H1 (cell line): ENCODE data around the gene ENKD1. TPM values are rescaled to one million over a fixed set of nuclear protein-coding genes. Genes with fewer than 3 reads are reported as not detected.

Source experiments
- CTCF ChIA-PET: fragments of 300-600 bp; sonication (Branson Sonifier 250); formaldehyde crosslinking; loops from one replicate; lab custom pipeline; 2021; ENCODE audit not compliant: partially characterized antibody; lab: Charles Lee
- POLR2A ChIA-PET: fragments of 300-600 bp; sonication (Branson Sonifier 250); formaldehyde crosslinking; loops from one replicate; lab custom pipeline; 2021; ENCODE audit warnings: inconsistent platforms; ENCODE audit not compliant: partially characterized antibody; lab: Charles Lee
- DNase-seq, 2 experiments: peaks; one replicate each; pipeline versions ENCODE4 v3.0.0 to v3.0.0-alpha.2; 2010 to 2022; ENCODE audit warnings: low spot score in 2 of 2, low read depth in 1 of 2, mixed read lengths in 1 of 2
- FAIRE-seq: peaks from 2 replicates; lab custom pipeline; 2011; peaks lifted over from hg19 to GRCh38; lab: Jason Lieb, UNC
- H2AFZ ChIP-seq: 2 replicates; pipeline ENCODE4 v1.8.1; 2012; ENCODE audit warnings: low read length, inconsistent platforms
- H2AK5ac ChIP-seq: 2 replicates; pipeline ENCODE4 v1.6.1; 2013; ENCODE audit warnings: low read depth, low read length
- H2BK120ac ChIP-seq: replicated peaks from 2 replicates; pipeline ENCODE3; 2013; ENCODE audit warnings: low read depth, low read length, inconsistent platforms
- H2BK12ac ChIP-seq: 2 replicates; pipeline ENCODE4 v1.6.1; 2013; ENCODE audit warnings: low read depth, low read length
- H2BK15ac ChIP-seq: 2 replicates; pipeline ENCODE4 v1.6.1; 2013; ENCODE audit warnings: low read length
- H2BK20ac ChIP-seq: 2 replicates; pipeline ENCODE4 v1.6.1; 2013; ENCODE audit warnings: low read length
- H2BK5ac ChIP-seq: 2 replicates; pipeline ENCODE4 v1.6.1; 2013; ENCODE audit warnings: low read depth, low read length
- H3K14ac ChIP-seq: 2 replicates; pipeline ENCODE4 v1.6.1; 2013; ENCODE audit warnings: inconsistent platforms; ENCODE audit not compliant: insufficient read length
- H3K18ac ChIP-seq: 2 replicates; pipeline ENCODE4 v1.6.1; 2013; ENCODE audit warnings: low read length; ENCODE audit errors: extremely low read depth
- H3K23ac ChIP-seq: 2 replicates; pipeline ENCODE4 v1.6.1; 2013; ENCODE audit warnings: inconsistent platforms; ENCODE audit not compliant: insufficient read length
- H3K23me2 ChIP-seq: 2 replicates; pipeline ENCODE4 v1.6.1; 2013; ENCODE audit warnings: low read depth, low read length
- H3K27ac ChIP-seq: 2 replicates; pipeline ENCODE4 v1.6.1; 2011; ENCODE audit warnings: low read depth, low read length, inconsistent platforms
- H3K27me3 ChIP-seq, 4 experiments: replicated peaks in 1 of 4; 1 replicate in 1 of 4; 2 replicates in 3 of 4; pipeline versions ENCODE4 v1.6.1 to v1.8.1; 2011 to 2013; ENCODE audit warnings: low read length in 3 of 4, mild to moderate bottlenecking in 3 of 4, inconsistent platforms in 2 of 4, mixed read lengths in 2 of 4, moderate library complexity in 1 of 4; ENCODE audit not compliant: control insufficient read depth in 3 of 4, insufficient read depth in 3 of 4; ENCODE audit errors: extremely low read depth in 1 of 4
- H3K36me3 ChIP-seq, 4 experiments: 2 replicates each; pipeline versions ENCODE4 v1.6.1 to v1.8.1; 2011 to 2013; ENCODE audit warnings: mild to moderate bottlenecking in 4 of 4, low read length in 3 of 4, moderate library complexity in 2 of 4, control low read depth in 1 of 4, inconsistent platforms in 1 of 4; ENCODE audit not compliant: insufficient read depth in 4 of 4, control insufficient read depth in 2 of 4
- H3K4ac ChIP-seq: replicated peaks from 2 replicates; pipeline ENCODE3; 2013; ENCODE audit warnings: low read length, low read depth, mixed read lengths, inconsistent platforms; ENCODE audit not compliant: insufficient read length
- H3K4me1 ChIP-seq, 4 experiments: replicated peaks in 1 of 4; 1 replicate in 1 of 4; 2 replicates in 3 of 4; pipeline versions ENCODE4 v1.6.1 to v1.8.1; 2011 to 2013; ENCODE audit warnings: low read length in 3 of 4, inconsistent platforms in 2 of 4, mixed read lengths in 1 of 4; ENCODE audit not compliant: insufficient read depth in 4 of 4, control insufficient read depth in 3 of 4
- H3K4me2 ChIP-seq, 2 experiments: 2 replicates each; pipeline versions ENCODE4 v1.6.1 to v1.8.1; 2011 to 2013; ENCODE audit warnings: low read depth in 2 of 2, low read length in 2 of 2, control low read depth in 1 of 2, inconsistent platforms in 1 of 2, mild to moderate bottlenecking in 1 of 2; ENCODE audit not compliant: insufficient read depth in 1 of 2
- H3K4me3 ChIP-seq, 4 experiments: fragments of 200-600, 300-600 bp in 1 of 4; sonication (generic), shearing (Covaris generic), sonication (Bioruptor Twin) in 1 of 4; 2 replicates each; pipeline versions ENCODE4 v1.5.1 to v1.8.1; 2011 to 2016; ENCODE audit warnings: low read length in 4 of 4, low read depth in 3 of 4, control low read depth in 2 of 4, inconsistent platforms in 2 of 4, mild to moderate bottlenecking in 2 of 4, mixed read lengths in 1 of 4, moderate library complexity in 1 of 4; ENCODE audit not compliant: insufficient read depth in 2 of 4; ENCODE audit errors: extremely low read depth in 1 of 4
- H3K56ac ChIP-seq: replicated peaks from 2 replicates; pipeline ENCODE3; 2013; ENCODE audit warnings: low read depth, mild to moderate bottlenecking, mixed read lengths, low read length, inconsistent platforms; ENCODE audit not compliant: insufficient read length
- H3K79me1 ChIP-seq: 2 replicates; pipeline ENCODE4 v1.6.1; 2013; ENCODE audit warnings: low read depth, low read length, control low read depth
- H3K79me2 ChIP-seq, 2 experiments: 2 replicates each; pipeline versions ENCODE4 v1.6.1 to v1.8.1; 2012 to 2013; ENCODE audit warnings: low read length in 2 of 2, mild to moderate bottlenecking in 2 of 2, inconsistent platforms in 1 of 2; ENCODE audit not compliant: insufficient read depth in 2 of 2, control insufficient read depth in 1 of 2
- H3K9ac ChIP-seq, 4 experiments: replicated peaks in 1 of 4; 1 replicate in 1 of 4; 2 replicates in 3 of 4; pipeline versions ENCODE4 v1.6.1 to v1.8.1; 2011 to 2013; ENCODE audit warnings: low read depth in 3 of 4, low read length in 3 of 4, control low read depth in 2 of 4, mild to moderate bottlenecking in 2 of 4, moderate library complexity in 2 of 4, inconsistent platforms in 1 of 4; ENCODE audit errors: extremely low read depth in 1 of 4
- H3K9me3 ChIP-seq, 2 experiments: 2 replicates each; pipeline versions ENCODE4 v1.6.1 to v1.8.1; 2012 to 2013; ENCODE audit warnings: mild to moderate bottlenecking in 2 of 2, moderate library complexity in 2 of 2, control low read depth in 1 of 2, inconsistent platforms in 1 of 2, low read depth in 1 of 2, low read length in 1 of 2, mixed read lengths in 1 of 2; ENCODE audit not compliant: insufficient read depth in 2 of 2
- H4K20me1 ChIP-seq, 2 experiments: replicated peaks in 1 of 2; 2 replicates each; pipeline versions ENCODE3 to v1.8.1; 2011 to 2013; ENCODE audit warnings: inconsistent platforms in 2 of 2, low read length in 2 of 2, mild to moderate bottlenecking in 1 of 2; ENCODE audit not compliant: insufficient read depth in 2 of 2, control insufficient read depth in 1 of 2
- H4K5ac ChIP-seq: 2 replicates; pipeline ENCODE4 v1.6.1; 2013; ENCODE audit warnings: low read length, low read depth, mixed read lengths, inconsistent platforms; ENCODE audit not compliant: insufficient read length
- H4K8ac ChIP-seq: 2 replicates; pipeline ENCODE4 v1.8.0; 2013; ENCODE audit warnings: mild to moderate bottlenecking, moderate library complexity, low read length, inconsistent platforms; ENCODE audit not compliant: insufficient read depth; ENCODE audit errors: extremely low read depth
- H4K91ac ChIP-seq: replicated peaks from 2 replicates; pipeline ENCODE3; 2013; ENCODE audit warnings: low read length, mixed read lengths, inconsistent platforms; ENCODE audit not compliant: insufficient read length
- BRCA1 ChIP-seq: IDR thresholded peaks from 2 replicates; pipeline ENCODE4 v1.6.1; 2012; ENCODE audit warnings: low read depth, low read length, improper control_type of control experiment
- CBX8 ChIP-seq: fragments of 300-800, 300-1000 bp; sonication (generic); IDR thresholded peaks from 2 replicates; pipeline ENCODE4 v1.7.1; 2016; ENCODE audit warnings: low read depth, low read length, borderline replicate concordance
- CTBP2 ChIP-seq: IDR thresholded peaks from 2 replicates; pipeline ENCODE4 v1.7.0; 2011; ENCODE audit warnings: borderline replicate concordance, mild to moderate bottlenecking, moderate library complexity, mixed read lengths, low read length; ENCODE audit not compliant: insufficient read depth, insufficient read length
- EZH2 ChIP-seq: fragments of 200-600 bp; sonication (generic); IDR thresholded peaks from 2 replicates; pipeline ENCODE4 v1.7.1; 2012; ENCODE audit warnings: low read depth, mild to moderate bottlenecking, moderate library complexity, low read length, inconsistent platforms; ENCODE audit not compliant: severe bottlenecking
- GABPA ChIP-seq: IDR thresholded peaks from 2 replicates; pipeline ENCODE4 v1.6.1; 2011; ENCODE audit warnings: mild to moderate bottlenecking, low read length, moderate library complexity, borderline replicate concordance; ENCODE audit not compliant: insufficient read depth
- HDAC2 ChIP-seq, 2 experiments: fragments of 300-600 bp in 1 of 2; sonication (generic) in 1 of 2; IDR thresholded peaks; 2 replicates each; pipeline ENCODE4 v1.6.1; 2011 to 2012; ENCODE audit warnings: low read depth in 2 of 2, low read length in 2 of 2, mild to moderate bottlenecking in 2 of 2, moderate library complexity in 2 of 2, borderline replicate concordance in 1 of 2, inconsistent platforms in 1 of 2
- JUN ChIP-seq: IDR thresholded peaks from 2 replicates; pipeline ENCODE4 v1.6.1; 2011; ENCODE audit warnings: low read depth, mild to moderate bottlenecking, improper control_type of control experiment, low read length
- RNF2 ChIP-seq: fragments of 200-900, 300-1000 bp; sonication (generic); IDR thresholded peaks from 2 replicates; pipeline ENCODE4 v1.7.1; 2016; ENCODE audit warnings: borderline replicate concordance, low read depth, mild to moderate bottlenecking, antibody characterized with exemption, low read length; ENCODE audit not compliant: poor library complexity, severe bottlenecking; ENCODE audit errors: missing control alignments
- SP4 ChIP-seq: IDR thresholded peaks from 2 replicates; pipeline ENCODE4 v1.6.1; 2012; ENCODE audit warnings: low read length, inconsistent platforms
- WGBS, 2 experiments: shearing (Covaris generic) in 1 of 2; methylation state at CpG; one replicate each; pipeline versions ENCODE4 v1.1.6 to v1.1.7; 2013 to 2015; ENCODE audit warnings: low lambda C conversion rate in 2 of 2, mixed read lengths in 2 of 2, inconsistent platforms in 1 of 2, low coverage in 1 of 2, missing lambda C conversion rate in 1 of 2; ENCODE audit not compliant: insufficient replicate concordance in 2 of 2, insufficient coverage in 1 of 2, insufficient read length in 1 of 2; ENCODE audit errors: extremely low coverage in 1 of 2, missing lambda C conversion rate in 1 of 2; 5-methylcytosine and 5-hydroxymethylcytosine counted together
- polyA plus RNA-seq, 7 experiments: library from polyadenylated mRNA; depleted of rRNA in 3 of 7; stranded (reverse) in 5 of 7; unstranded in 2 of 7; fragments of >200 nt in 5 of 7; fragments of 200-250 nt in 2 of 7; gene quantifications; 1 replicate in 5 of 7; 2 replicates in 1 of 7; 4 replicates in 1 of 7; pipeline versions ENCODE4 v1.2.1 to v1.2.3, GENCODE V29; 2011 to 2013; ENCODE audit warnings: missing spikeins in 2 of 7, mixed read lengths in 2 of 7
- total RNA-seq: library from RNA; stranded (reverse); fragmentation: NEBNext Ultra II Directional; extraction: Animal tissue kit (Norgen Biotek cat#: 25700); gene quantifications from 2 replicates; pipeline ENCODE4 v1.2.1, GENCODE V29; 2021
- TF ChIP-seq, protein P1 (sequence below): IDR thresholded peaks from 2 replicates; pipeline ENCODE4 v1.6.1; 2011; ENCODE audit warnings: low read length, improper control_type of control experiment

The ENKD1 gene
- total and polyA plus RNA-seq, 2 of the 8 experiments (the other 6 are each of a cell fraction or from before 2014, with no cell fraction given), result 12.9 to 16.1 TPM

DNA sequence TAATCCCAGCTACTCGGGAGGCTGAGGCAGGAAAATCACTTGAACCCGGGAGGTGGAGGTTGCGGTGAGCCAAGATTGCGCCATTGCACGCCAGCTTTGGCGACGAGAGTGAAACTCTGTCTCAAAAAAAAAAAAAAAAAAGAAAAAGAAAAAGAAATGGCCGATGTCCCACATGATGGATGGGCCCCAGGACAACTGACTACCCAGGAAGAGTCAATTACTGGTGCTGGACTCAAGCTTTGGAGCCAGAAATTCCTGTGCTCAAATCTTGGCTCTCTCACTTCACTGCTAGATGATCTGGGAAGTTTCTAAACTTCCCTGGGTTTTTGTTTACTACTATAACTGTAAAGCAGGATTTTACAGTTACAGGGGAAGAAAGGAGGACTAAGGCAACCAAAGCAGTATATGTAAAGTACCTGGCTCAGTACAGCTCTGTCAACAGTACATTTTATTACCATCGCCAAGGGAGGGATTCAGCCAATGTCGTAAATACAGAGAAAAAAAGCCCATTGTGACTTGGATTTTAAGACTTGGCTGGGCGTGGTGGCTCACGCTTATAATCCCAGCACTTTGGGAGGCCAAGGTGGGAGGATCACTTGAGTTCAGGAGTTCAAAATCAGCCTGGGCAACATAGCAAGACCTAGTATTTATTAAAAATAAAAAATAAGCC lies 11.9 kb upstream of the ENKD1 start:
- DNase-seq (no peak), FAIRE-seq (no peak)
- H3K18ac ChIP-seq, result no peak overlapping the region
- WGBS, 2 experiments, result 95% methylated on average over 10 of the region's 12 CpGs; no CpG with 5 or more reads in 1 of the 2 experiments
- no peak overlapping the region for H3K4ac ChIP-seq
- no peak overlapping the region for H2BK120ac ChIP-seq
- no peak overlapping the region for H3K27ac ChIP-seq
- H2BK12ac ChIP-seq, result no peak overlapping the region
- peaks cover 1 to 5% of the 10 kb centered on the region in 2 experiments for H4K20me1 ChIP-seq
- no peaks in the 10 kb centered on the region for H3K27me3 ChIP-seq
- H2BK15ac ChIP-seq, result no peak overlapping the region
- H3K4me1 ChIP-seq, result no peaks in the 10 kb centered on the region
- no peaks in the 10 kb centered on the region; the same call in none of the 2 replicates for H3K79me1 ChIP-seq
- H3K4me2 ChIP-seq, result no peak overlapping the region
- no peak overlapping the region for H2AK5ac ChIP-seq
- H2BK5ac ChIP-seq, result no peak overlapping the region
- no peak overlapping the region for H3K56ac ChIP-seq
- H3K36me3 ChIP-seq, result peaks cover 0 to 7% (median 2%) of the 10 kb centered on the region in 4 experiments; a peak in 3 of 8 replicates
- ChIA-PET CTCF (interaction anchor here (0.6 to 1.3 kb wide), 3 partner anchors 45 to 315 kb away, joined by 4 to 6 read pairs (median 4); no protein-coding TSS in a partner anchor), POLR2A (no interaction called here)
- no peak overlapping the region for H2AFZ ChIP-seq
- no peaks in the 10 kb centered on the region for H3K23me2 ChIP-seq
- no peak overlapping the region for H3K4me3 ChIP-seq
- no peak overlapping the region for H3K14ac ChIP-seq
- no peak overlapping the region for H3K9ac ChIP-seq
- H4K91ac ChIP-seq, result no peak overlapping the region
- H4K8ac ChIP-seq, result no peak overlapping the region
- H3K79me2 ChIP-seq, result no peaks in the 10 kb centered on the region
- no peak overlapping the region for H4K5ac ChIP-seq
- no peak overlapping the region for H2BK20ac ChIP-seq
- H3K9me3 ChIP-seq, result no peaks in the 10 kb centered on the region
- H3K23ac ChIP-seq, result no peak overlapping the region
- TF ChIP-seq JUN (no peak), HDAC2 (IDR thresholded peaks at IDR 0.05; ENCODE audit: borderline replicate concordance in 1 of 2, low read depth in 2 of 2, low read length in 2 of 2) (no peak), GABPA (no peak), RNF2 (no peak), CTBP2 (no peak), CBX8 (no peak), SP4 (no peak), EZH2 (no peak), BRCA1 (no peak)
- TF ChIP-seq, protein P1, sequence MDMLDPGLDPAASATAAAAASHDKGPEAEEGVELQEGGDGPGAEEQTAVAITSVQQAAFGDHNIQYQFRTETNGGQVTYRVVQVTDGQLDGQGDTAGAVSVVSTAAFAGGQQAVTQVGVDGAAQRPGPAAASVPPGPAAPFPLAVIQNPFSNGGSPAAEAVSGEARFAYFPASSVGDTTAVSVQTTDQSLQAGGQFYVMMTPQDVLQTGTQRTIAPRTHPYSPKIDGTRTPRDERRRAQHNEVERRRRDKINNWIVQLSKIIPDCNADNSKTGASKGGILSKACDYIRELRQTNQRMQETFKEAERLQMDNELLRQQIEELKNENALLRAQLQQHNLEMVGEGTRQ, result no peak
